ENCODE results near the gene KCNQ5. TPM values are rescaled to one million over a fixed set of nuclear protein-coding genes. Genes with fewer than 3 reads are reported as not detected.

The KCNQ5 gene
- total RNA-seq, 2 donors from 2014 or later: 0.67 TPM; not detected in 1

DNA sequence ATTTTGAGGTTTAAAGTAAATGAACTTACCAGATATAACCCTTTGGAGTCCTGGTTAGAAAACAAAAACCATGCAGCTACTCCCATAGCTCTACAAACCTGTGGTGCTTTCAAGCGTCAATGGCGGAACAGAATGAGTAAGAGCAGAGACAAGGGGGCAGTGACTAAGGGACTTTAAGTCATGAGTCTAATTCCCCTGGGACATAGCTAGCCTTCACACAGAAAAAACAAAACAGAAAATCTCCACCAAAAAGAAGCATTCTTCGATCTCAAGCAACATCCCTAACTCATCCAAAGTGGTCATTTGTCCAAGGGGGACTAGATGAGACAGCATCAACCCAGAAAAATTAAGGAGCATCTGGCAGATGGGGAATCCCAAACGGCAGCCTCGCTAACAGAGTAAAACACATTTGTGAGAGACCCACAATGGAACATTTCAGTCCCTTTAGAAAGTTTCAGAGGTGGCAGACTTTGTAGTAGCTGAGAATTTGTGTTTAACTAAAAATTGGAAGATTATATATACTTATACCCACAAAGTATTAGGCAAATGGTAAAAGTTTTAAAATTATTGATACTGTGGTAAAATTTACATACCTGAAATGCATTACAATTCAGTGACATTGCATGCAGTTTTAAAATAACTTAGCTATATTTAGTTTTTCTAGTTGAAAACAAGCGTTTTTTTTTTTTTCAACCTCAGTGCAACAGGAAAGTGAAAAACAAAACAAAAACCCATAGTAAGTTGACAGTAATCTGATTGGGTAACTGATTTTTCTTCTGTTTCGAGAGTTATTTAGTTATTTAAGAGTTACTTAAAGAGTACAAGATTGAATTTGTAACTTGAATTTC lies 67.5 kb downstream of the KCNQ5 start:
- no peak overlapping the region for H3K27ac ChIP-seq
- no peaks in the 10 kb centered on the region for H3K27me3 ChIP-seq
- DNase-seq (ENCODE audit: low spot score): no peak
- H3K36me3 ChIP-seq: no peaks in the 10 kb centered on the region
- H3K4me1 ChIP-seq: no peaks in the 10 kb centered on the region
- H3K4me3 ChIP-seq: no peak overlapping the region
- TF ChIP-seq, protein P1, sequence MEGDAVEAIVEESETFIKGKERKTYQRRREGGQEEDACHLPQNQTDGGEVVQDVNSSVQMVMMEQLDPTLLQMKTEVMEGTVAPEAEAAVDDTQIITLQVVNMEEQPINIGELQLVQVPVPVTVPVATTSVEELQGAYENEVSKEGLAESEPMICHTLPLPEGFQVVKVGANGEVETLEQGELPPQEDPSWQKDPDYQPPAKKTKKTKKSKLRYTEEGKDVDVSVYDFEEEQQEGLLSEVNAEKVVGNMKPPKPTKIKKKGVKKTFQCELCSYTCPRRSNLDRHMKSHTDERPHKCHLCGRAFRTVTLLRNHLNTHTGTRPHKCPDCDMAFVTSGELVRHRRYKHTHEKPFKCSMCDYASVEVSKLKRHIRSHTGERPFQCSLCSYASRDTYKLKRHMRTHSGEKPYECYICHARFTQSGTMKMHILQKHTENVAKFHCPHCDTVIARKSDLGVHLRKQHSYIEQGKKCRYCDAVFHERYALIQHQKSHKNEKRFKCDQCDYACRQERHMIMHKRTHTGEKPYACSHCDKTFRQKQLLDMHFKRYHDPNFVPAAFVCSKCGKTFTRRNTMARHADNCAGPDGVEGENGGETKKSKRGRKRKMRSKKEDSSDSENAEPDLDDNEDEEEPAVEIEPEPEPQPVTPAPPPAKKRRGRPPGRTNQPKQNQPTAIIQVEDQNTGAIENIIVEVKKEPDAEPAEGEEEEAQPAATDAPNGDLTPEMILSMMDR (IDR thresholded peaks at IDR 0.05): no peak
- no peaks in the 10 kb centered on the region for H3K9me3 ChIP-seq

DNA sequence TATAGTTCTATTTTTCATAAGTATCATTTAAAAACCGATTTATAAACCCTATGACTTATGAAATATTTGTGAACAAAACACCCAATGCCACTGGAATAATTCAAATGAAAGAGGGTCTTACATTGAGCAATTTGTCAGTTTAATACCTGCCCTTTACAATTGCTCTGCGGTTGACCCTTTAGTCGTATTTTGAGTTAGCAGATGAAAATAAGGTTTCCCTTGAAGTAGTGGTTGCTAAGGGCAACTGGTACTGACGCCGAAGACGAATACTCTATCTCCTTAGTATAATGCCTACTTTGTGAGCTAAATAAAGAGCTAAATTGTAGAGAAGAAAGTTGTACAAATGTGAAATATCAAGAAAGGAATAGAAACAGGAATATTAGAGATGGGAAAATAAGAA lies 69.4 kb downstream of the KCNQ5 start:
- TF ChIP-seq, protein P1 (IDR thresholded peaks at IDR 0.05): no peak
- Histone ChIP-seq H3K36me3 (no peaks in the 10 kb centered on the region), H3K9me3 (no peaks in the 10 kb centered on the region), H3K4me3 (no peak overlapping the region), H3K4me1 (no peaks in the 10 kb centered on the region), H3K27me3 (no peaks in the 10 kb centered on the region), H3K27ac (no peak overlapping the region)
- no peak for DNase-seq (ENCODE audit: low spot score)

DNA sequence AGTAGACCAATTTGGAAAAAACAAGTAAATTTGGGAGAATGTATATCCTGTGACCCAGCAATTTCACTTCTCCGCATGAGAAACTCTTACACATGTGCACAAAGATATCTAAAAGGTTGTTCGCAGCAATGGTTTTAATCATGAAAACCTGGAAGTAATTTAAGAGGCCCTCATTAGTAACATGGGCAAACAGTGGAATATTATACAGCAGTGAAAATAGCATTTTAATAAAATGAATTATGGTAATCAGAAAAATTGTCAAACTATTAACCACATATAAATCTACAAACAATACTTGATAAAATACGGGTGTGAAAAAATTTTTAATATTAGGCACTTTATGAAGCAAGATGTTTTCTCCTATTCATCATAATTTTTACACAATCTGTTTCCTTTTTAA lies 74.2 kb downstream of the KCNQ5 start:
- Histone ChIP-seq H3K36me3 (no peaks in the 10 kb centered on the region), H3K9me3 (no peaks in the 10 kb centered on the region), H3K4me1 (no peaks in the 10 kb centered on the region), H3K4me3 (no peak overlapping the region), H3K27me3 (no peaks in the 10 kb centered on the region), H3K27ac (no peak overlapping the region)
- TF ChIP-seq, protein P1 (IDR thresholded peaks at IDR 0.05): no peak
- DNase-seq (ENCODE audit: low spot score): no peak

DNA sequence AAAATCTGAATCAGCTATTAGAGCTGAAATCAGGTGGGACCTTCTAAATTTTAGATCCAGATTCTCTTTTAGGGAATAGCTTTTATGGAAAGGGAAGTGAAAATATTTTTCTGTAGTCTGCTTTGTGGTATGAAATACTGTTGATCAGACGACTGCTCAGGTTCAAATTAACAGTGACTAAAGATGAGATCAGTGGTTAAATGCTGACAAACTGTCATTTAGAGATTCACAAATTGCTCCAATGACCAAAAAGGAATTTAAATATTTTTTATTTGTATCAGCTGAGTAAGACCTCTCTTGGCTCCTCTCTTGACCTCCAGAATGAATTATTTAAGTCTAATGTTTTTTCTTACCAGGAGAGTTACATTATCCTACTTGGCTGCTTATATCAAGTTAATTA lies 77.3 kb downstream of the KCNQ5 start:
- no peaks in the 10 kb centered on the region for H3K36me3 ChIP-seq
- TF ChIP-seq, protein P1 (IDR thresholded peaks at IDR 0.05): no peak

DNA sequence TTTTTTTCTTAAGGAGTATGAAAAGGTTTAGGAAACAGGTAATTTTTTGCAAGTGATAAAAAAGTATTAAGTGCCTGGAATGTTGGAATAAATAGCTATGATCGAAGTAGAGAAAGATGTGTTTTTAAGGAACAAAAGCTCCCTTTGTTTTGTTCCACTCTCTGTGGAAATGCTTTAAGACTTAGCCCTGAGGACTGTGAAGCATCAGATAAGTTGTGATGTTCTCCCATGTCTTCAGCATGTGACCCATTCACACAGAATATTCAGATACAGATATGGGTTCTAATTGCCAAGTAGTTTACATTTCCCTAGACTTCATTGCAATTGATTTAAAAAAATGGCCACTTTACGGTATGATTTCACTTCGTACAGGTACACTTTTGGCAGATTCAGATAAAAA lies 80.6 kb downstream of the KCNQ5 start:
- Histone ChIP-seq H3K27me3 (no peaks in the 10 kb centered on the region), H3K36me3 (no peaks in the 10 kb centered on the region), H3K4me1 (no peaks in the 10 kb centered on the region), H3K9me3 (no peaks in the 10 kb centered on the region), H3K4me3 (no peak overlapping the region), H3K27ac (no peak overlapping the region)
- TF ChIP-seq, protein P1 (IDR thresholded peaks at IDR 0.05): no peak
- no peak for DNase-seq (ENCODE audit: low spot score)

More for the DNA sequence above, 77.3 kb downstream of the KCNQ5 start:
- Histone ChIP-seq H3K4me3 (no peak overlapping the region), H3K27ac (no peak overlapping the region), H3K27me3 (no peaks in the 10 kb centered on the region), H3K9me3 (no peaks in the 10 kb centered on the region), H3K4me1 (no peaks in the 10 kb centered on the region)
- no peak for DNase-seq (ENCODE audit: low spot score)

DNA sequence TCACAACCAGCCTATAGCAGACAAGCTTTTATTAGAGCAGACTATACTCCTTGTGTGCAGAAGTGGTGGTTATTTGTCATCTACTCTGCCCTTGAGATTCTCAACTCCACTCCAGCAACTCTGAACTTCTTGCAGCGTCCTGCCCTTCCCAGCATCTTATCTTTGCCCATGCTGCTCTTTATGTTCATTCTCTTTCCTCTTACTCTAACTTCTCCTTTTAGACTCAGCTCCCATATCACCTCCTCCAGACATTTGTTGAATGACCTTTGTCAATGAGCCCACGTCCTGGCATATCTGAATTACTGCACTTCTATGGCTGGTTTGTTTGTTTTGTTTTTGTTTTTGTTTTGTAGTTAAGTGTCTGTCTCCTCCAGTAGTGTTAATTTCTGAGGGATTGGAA lies 81.2 kb downstream of the KCNQ5 start:
- Histone ChIP-seq H3K4me3 (no peak overlapping the region), H3K9me3 (no peaks in the 10 kb centered on the region), H3K27me3 (no peaks in the 10 kb centered on the region), H3K36me3 (no peaks in the 10 kb centered on the region), H3K4me1 (no peaks in the 10 kb centered on the region), H3K27ac (no peak overlapping the region)
- TF ChIP-seq, protein P1 (IDR thresholded peaks at IDR 0.05): no peak
- no peak for DNase-seq (ENCODE audit: low spot score)
